Retinal pigment epithelial cell (primary cell): ENCODE measurements around the gene SND1.

Source experiments
- DNase-seq: peaks from one replicate; pipeline ENCODE4 v3.0.0-alpha.2; 2010; ENCODE audit warnings: low read depth
- H3K4me3 ChIP-seq: 2 replicates; pipeline ENCODE4 v1.5.1; 2011; ENCODE audit warnings: mild to moderate bottlenecking, low read length, control low read depth, moderate library complexity
- TF ChIP-seq, protein P1 (sequence below): conservative IDR thresholded peaks from 2 replicates; pipeline ENCODE4 v1.5.1; 2011; ENCODE audit warnings: low read depth, low read length, control low read depth, inconsistent platforms

SND1 gene

DNA sequence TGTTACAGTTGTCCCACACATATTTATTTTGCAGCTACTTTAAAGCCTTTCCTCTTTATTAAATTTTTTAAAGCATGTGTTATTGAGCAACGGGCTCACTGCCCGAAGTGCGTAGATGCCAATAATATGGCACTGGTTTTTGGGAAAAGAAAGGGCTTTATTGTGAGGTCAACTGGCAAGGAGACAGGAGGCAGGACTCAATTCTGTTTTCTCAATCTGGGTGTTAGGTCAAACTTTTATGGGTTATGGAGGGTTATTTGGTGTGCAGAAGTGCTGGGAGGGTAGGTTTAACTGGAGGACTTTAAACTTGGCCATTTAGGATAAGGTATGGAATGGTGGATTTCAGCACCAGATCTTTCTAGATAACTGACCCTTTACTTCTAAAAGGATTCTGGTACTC, 195.6 kb downstream of the SND1 start:
- no peak for DNase-seq
- no peak overlapping the region for H3K4me3 ChIP-seq
- TF ChIP-seq, protein P1, sequence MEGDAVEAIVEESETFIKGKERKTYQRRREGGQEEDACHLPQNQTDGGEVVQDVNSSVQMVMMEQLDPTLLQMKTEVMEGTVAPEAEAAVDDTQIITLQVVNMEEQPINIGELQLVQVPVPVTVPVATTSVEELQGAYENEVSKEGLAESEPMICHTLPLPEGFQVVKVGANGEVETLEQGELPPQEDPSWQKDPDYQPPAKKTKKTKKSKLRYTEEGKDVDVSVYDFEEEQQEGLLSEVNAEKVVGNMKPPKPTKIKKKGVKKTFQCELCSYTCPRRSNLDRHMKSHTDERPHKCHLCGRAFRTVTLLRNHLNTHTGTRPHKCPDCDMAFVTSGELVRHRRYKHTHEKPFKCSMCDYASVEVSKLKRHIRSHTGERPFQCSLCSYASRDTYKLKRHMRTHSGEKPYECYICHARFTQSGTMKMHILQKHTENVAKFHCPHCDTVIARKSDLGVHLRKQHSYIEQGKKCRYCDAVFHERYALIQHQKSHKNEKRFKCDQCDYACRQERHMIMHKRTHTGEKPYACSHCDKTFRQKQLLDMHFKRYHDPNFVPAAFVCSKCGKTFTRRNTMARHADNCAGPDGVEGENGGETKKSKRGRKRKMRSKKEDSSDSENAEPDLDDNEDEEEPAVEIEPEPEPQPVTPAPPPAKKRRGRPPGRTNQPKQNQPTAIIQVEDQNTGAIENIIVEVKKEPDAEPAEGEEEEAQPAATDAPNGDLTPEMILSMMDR = no peak

DNA sequence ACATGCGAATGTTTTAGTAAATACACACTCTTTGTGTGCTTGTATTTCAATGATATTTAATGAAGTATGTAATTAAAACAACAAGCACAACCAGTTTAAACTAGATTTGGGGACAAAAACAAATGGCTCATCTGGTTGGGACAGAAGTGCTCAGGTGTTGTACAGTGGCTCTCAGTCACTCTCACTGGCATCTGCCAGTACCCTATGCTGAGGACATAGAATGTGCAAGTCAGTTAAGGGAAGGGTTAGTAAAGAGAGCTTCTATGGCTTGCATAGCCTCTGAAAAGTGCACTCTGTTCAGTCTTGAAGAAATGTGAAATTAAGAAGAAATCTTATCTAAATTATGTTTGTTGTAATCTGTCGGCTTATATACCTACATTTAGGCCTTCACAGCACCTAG, 196.2 kb downstream of the SND1 start:
- DNase-seq = no peak
- TF ChIP-seq, protein P1 = no peak
- no peak overlapping the region for H3K4me3 ChIP-seq

DNA sequence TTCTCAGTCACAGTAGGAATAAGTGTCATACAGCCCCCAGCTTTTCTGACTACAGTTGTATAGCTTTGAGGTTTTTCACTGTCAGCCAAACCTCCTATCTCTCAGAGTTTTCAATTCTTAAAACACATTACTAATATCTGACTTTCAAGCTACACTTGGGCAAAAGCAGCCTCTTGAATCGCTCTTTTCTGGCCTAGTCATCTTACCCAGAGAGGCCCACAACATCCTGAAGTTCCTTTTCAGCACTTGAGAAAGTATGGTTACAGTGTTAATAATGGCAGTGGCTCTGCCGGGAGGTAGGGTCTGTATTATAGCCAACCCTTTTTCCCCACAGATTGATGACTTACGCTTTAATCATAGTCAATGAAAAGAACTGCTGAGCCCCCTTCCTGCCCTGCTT, 198.2 kb downstream of the SND1 start:
- no peak for DNase-seq
- no peak overlapping the region for H3K4me3 ChIP-seq
- TF ChIP-seq, protein P1 = no peak

DNA sequence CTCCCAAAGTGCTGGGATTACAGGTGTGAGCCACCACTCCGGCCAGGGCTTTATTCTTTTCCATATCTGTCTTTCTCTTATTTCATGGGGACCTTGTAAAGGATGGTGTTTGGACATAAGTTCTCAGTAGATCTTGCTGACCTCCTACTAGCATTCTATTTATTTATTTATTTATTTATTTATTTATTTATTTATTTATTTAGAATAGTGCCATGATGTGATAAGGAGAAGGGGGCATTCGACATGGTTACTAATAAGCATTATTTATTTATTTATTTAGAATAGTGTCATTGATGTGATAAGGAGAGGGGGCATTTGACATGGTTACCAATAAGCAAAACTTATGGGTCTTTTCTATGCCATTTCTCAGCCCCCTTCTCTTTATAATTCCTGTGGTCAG, 202.4 kb downstream of the SND1 start:
- no peak overlapping the region for H3K4me3 ChIP-seq
- no peak for DNase-seq
- TF ChIP-seq, protein P1 = no peak

DNA sequence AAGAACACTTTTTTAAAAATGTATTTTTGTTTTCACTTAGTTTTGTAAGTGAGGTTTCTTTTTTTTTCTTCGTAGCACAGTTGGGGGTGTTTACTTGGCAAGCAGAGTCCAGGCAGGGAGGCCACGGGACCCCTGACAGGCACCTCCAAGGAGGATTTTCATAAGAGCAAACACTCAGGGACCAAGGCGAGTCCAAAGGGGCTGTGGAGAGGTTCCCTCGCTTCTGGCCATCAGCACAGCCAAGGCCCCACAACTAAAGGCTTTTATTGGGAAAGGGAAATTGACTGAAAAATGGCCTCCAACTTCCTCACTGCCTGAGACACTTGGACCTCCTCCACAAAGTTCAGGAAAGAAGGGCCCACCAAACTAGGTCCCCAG, 205.5 kb downstream of the SND1 start:
- no peak for DNase-seq
- TF ChIP-seq, protein P1 = no peak

DNA sequence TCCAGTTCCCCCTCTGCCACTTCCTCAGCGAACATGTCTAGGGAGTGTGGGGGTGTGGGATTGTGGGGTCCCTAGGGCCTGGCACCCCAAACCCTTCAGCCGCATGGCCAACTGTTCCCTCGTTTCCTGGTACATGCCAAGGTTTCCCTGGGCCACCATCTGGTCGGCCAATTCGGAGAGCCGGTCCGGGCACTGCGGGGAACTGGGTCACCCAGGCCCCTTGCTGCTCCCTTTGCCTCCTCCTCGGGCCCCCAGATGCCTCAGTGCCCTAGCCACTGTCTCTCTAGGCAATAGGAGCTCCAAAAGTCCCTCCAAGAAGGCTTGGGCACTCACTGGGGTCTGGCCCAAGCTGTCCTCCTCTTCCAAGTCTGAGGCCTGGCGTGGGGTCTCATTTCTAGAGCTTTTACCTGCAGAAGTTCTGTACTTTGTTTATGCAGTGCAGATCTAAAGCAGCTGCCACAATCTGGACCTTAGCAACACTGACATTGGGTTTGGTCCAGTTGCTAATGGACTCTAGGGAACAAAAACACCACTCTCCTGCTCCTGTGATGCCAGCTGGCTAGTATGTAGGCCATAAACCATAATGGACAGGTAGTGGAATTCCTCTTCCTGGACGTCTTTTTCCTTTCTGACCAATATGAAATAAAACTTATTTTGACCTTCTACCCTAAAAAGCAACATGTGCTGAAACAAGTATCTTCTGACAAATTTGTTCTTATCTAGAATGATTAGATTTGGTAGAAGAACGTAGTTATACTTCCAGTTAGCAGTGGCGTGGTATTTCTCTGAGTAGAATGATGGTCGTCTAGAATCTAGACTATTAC, 206.3 kb downstream of the SND1 start:
- TF ChIP-seq, protein P1 = no peak
- no peak for DNase-seq
- H3K4me3 ChIP-seq = no peak overlapping the region

More for the DNA sequence above, 205.5 kb downstream of the SND1 start:
- H3K4me3 ChIP-seq = no peak overlapping the region

DNA sequence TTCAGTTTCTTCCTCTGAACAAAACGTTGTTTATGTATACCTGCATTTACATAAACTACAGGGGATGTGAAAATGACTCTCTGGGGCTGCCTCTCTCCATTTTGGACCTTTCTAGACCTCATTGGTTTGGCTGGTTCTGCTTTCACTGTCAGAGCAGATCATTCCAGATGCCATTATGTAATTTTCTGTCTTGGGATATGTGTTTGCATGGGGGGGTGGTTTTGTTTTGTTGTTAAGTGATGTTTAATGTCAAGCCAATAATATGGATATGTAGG, 206.9 kb downstream of the SND1 start:
- TF ChIP-seq, protein P1 = no peak
- H3K4me3 ChIP-seq = no peak overlapping the region
- no peak for DNase-seq
